LHCN-M2 (cell line): ENCODE results near the gene TMEM131. TPM values are rescaled to one million over a fixed set of nuclear protein-coding genes. Genes with fewer than 3 reads are reported as not detected.

Experiments used
- DNase-seq: peaks from one replicate; pipeline ENCODE4 v3.0.0-alpha.2; 2012; ENCODE audit warnings: low read depth
- total RNA-seq: library from RNA; depleted of rRNA; stranded (reverse); fragments of >200 nt; gene quantifications from 2 replicates; pipeline ENCODE4 v1.2.3, GENCODE V29; 2014

TMEM131 gene
- total RNA-seq, 1 experiment from 2014 or later: 45.9 TPM

GRCh38 chr2:97724946-97725688 lies 270.6 kb downstream of the TMEM131 start:
- no peak for DNase-seq

GRCh38 chr2:97724501-97724900 lies 271.2 kb downstream of the TMEM131 start:
- no peak for DNase-seq

GRCh38 chr2:97724073-97724410 lies 271.7 kb downstream of the TMEM131 start:
- DNase-seq: no peak

- DNase-seq: no peak
Measured at GRCh38 chr2:97723156-97724072, 272.3 kb downstream of the TMEM131 start.

GRCh38 chr2:97722227-97722626 lies 273.5 kb downstream of the TMEM131 start:
- DNase-seq: no peak

- DNase-seq: no peak
Measured at GRCh38 chr2:97720746-97721145, 275.0 kb downstream of the TMEM131 start.

GRCh38 chr2:97719362-97720155 lies 276.2 kb downstream of the TMEM131 start:
- DNase-seq: no peak

- no peak for DNase-seq
Measured at GRCh38 chr2:97718942-97719341, 276.8 kb downstream of the TMEM131 start.

GRCh38 chr2:97718051-97718882 lies 277.5 kb downstream of the TMEM131 start:
- no peak for DNase-seq

- DNase-seq: no peak
Measured at GRCh38 chr2:97717613-97717995, 278.1 kb downstream of the TMEM131 start.

GRCh38 chr2:97716695-97717612 lies 278.8 kb downstream of the TMEM131 start:
- no peak for DNase-seq

GRCh38 chr2:97715951-97716694 lies 279.6 kb downstream of the TMEM131 start:
- DNase-seq: no peak

- no peak for DNase-seq
Measured at GRCh38 chr2:97714950-97715652, 280.6 kb downstream of the TMEM131 start.

GRCh38 chr2:97714084-97714949 lies 281.4 kb downstream of the TMEM131 start:
- no peak for DNase-seq

GRCh38 chr2:97713296-97714083 lies 282.3 kb downstream of the TMEM131 start, which contains the start of gene ZAP70:
TSS of gene ZAP70 (plus strand) at chr2:97713576. CDS start at chr2:97724037, 10,461 bp downstream.
- no peak for DNase-seq

- DNase-seq: no peak
Measured at GRCh38 chr2:97712693-97713295, 283.0 kb downstream of the TMEM131 start.
